ENCODE results near the gene TWNK. TPM values are rescaled to one million over a fixed set of nuclear protein-coding genes. Genes with fewer than 3 reads are reported as not detected.

TWNK gene
- total RNA-seq, 1 experiment from 2014 or later: 14.5 TPM

DNA sequence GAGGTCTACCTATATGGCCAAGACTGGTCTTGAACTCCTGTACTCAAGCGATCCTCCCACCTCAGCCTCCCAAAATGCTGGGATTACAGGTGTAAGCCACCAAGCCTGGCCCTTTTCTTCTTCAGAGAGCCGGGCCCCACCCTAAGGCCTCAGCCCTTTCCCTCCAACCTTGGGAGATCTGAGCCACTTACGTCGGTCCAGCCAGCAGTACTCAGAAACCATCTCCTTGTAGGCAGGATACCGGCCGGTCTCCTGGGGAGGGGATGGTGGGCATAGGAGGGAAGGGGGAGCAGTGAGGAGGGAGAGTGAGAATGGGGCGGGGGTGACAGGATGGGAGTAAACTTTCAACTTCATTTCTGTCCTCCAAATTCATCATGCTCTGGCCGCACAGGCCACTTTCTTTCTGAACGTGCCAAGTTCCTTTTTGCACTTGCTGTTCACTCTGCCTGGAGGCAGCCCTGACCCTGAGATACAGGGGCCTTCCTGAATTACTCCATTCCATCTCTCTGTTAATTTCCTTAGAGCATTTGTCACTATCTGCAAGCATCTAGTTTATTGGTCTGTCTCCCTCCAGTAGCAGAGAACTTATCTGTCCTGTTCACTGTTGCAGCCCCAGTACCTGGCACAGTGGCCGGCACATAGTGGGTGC is 33.2 kb downstream of the TWNK start:
- H3K4me2 ChIP-seq (ENCODE audit: low read depth, low read length, poor library complexity, severe bottlenecking): no peak overlapping the region
- no peaks in the 10 kb centered on the region for H3K9me3 ChIP-seq (ENCODE audit: low read length)
- peaks cover 38% of the 10 kb centered on the region for H3K4me1 ChIP-seq (ENCODE audit: low read length)
- no peaks in the 10 kb centered on the region for H3K36me3 ChIP-seq (ENCODE audit: insufficient read depth, low read length)
- H3K9me2 ChIP-seq (replicated peaks; ENCODE audit: insufficient read depth, low read length): no peaks in the 10 kb centered on the region
- DNase-seq: no peak
- H3K9ac ChIP-seq (ENCODE audit: low read length): no peak overlapping the region
- no peaks in the 10 kb centered on the region for H3K27me3 ChIP-seq (ENCODE audit: low read length)
- no peak overlapping the region for H2AFZ ChIP-seq (ENCODE audit: low read length)
- H3K4me3 ChIP-seq (ENCODE audit: low read length): no peak overlapping the region
- H3K27ac ChIP-seq (ENCODE audit: low read length): no peak overlapping the region
- H3K79me2 ChIP-seq (ENCODE audit: low read length): no peaks in the 10 kb centered on the region
- no peaks in the 10 kb centered on the region for H4K20me1 ChIP-seq (ENCODE audit: insufficient read depth, low read depth, low read length)

DNA sequence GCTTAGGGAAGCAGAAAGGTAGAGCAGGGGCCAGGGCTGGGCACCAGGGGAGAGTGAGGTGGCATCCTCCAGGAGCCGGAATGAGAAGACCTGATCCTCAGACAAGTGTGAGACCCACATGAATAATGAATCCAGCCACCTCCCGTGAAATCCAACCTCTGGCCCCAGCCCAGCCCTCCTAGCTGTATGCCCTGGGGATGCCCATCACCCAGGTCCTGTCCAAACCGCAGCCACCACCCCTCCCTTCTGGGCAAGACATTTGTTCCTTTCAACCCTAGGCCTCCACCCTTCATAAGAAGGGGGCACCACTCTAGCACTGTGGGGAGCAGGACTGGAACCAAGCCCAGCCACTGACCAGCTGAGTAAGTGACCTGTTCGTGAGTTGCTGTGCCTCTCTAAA is 33.9 kb downstream of the TWNK start:
- H3K36me3 ChIP-seq (ENCODE audit: insufficient read depth, low read length): no peaks in the 10 kb centered on the region
- H3K79me2 ChIP-seq (ENCODE audit: low read length): no peaks in the 10 kb centered on the region
- no peaks in the 10 kb centered on the region for H3K27me3 ChIP-seq (ENCODE audit: low read length)
- H2AFZ ChIP-seq (ENCODE audit: low read length): no peak overlapping the region
- no peaks in the 10 kb centered on the region for H4K20me1 ChIP-seq (ENCODE audit: insufficient read depth, low read depth, low read length)
- H3K4me3 ChIP-seq (ENCODE audit: low read length): no peak overlapping the region
- H3K9ac ChIP-seq (ENCODE audit: low read length): no peak overlapping the region
- peaks cover 31% of the 10 kb centered on the region for H3K4me1 ChIP-seq (ENCODE audit: low read length)
- H3K4me2 ChIP-seq (ENCODE audit: low read depth, low read length, poor library complexity, severe bottlenecking): no peak overlapping the region
- no peaks in the 10 kb centered on the region for H3K9me3 ChIP-seq (ENCODE audit: low read length)
- no peak overlapping the region for H3K27ac ChIP-seq (ENCODE audit: low read length)
- no peaks in the 10 kb centered on the region for H3K9me2 ChIP-seq (replicated peaks; ENCODE audit: insufficient read depth, low read length)
- DNase-seq: no peak

DNA sequence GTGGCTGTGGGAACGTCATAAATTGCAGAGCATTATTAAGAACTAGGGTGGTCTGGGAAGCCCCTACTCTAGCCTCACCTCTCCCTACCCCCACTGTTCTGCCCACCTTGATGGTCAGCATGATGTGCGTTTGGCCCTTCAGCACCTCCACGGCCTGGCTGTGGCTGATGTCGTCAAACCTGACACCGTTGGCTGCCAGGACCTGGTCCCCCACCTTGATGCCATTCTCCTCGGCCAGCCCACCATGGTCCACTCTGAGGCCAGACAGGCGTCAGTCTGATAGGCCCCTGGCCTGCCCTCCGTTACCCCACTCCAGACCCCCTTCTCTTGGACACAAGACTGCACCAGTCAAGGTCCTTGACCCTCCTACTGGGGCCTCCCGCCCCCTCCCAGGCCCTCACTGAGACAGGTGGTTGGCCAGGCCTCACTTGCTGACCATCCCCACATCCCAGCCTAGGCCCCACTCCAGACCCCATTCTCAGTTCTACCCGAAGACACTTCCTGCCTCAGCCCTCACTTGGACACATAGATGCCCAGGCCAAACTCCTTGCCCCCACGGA is 34.4 kb downstream of the TWNK start:
- H3K9ac ChIP-seq (ENCODE audit: low read length): no peak overlapping the region
- H3K4me3 ChIP-seq (ENCODE audit: low read length): no peak overlapping the region
- no peaks in the 10 kb centered on the region for H3K79me2 ChIP-seq (ENCODE audit: low read length)
- no peak overlapping the region for H3K27ac ChIP-seq (ENCODE audit: low read length)
- no peaks in the 10 kb centered on the region for H3K27me3 ChIP-seq (ENCODE audit: low read length)
- H3K9me2 ChIP-seq (replicated peaks; ENCODE audit: insufficient read depth, low read length): no peaks in the 10 kb centered on the region
- no peaks in the 10 kb centered on the region for H3K36me3 ChIP-seq (ENCODE audit: insufficient read depth, low read length)
- H3K4me2 ChIP-seq (ENCODE audit: low read depth, low read length, poor library complexity, severe bottlenecking): no peak overlapping the region
- no peak overlapping the region for H2AFZ ChIP-seq (ENCODE audit: low read length)
- no peaks in the 10 kb centered on the region for H4K20me1 ChIP-seq (ENCODE audit: insufficient read depth, low read depth, low read length)
- H3K4me1 ChIP-seq (ENCODE audit: low read length): peaks cover 26% of the 10 kb centered on the region
- no peak for DNase-seq
- H3K9me3 ChIP-seq (ENCODE audit: low read length): no peaks in the 10 kb centered on the region

DNA sequence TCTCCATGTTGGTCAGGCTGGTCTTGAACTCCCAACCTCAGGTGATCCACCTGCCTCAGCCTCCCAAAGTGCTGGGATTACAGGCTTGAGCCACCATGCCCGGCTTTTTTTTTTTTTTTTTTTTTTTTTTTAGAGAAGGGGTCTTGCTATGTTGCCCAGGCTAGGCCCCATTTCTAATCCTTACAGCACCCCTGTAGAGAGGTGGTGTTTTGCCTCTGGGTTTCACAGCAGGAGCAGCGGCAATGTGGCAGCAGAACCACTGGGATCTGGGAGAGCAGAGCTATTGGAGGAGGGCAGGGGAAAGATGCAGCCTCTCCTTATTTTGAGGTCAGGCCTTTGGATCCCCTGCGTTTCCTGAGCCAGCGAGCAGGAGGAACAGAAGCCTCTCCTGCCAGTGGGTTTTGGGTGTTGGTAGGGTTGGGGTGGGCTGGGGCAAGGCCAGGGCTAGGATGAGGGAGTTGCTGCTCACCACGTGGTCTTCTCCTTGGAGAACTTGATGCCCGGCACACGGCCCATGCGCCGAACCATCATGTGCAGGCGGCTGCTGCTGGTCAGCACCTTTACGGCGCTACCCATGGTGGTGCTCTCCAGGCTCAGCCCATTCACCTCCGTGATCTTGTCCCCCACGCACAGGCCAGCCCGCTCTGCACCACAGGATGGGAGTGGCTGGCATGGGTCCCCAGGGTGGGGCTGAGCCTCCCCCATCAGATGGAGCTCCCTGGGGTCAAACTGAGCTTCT is 35.8 kb downstream of the TWNK start:
- H4K20me1 ChIP-seq (ENCODE audit: insufficient read depth, low read depth, low read length): no peaks in the 10 kb centered on the region
- H3K4me1 ChIP-seq (ENCODE audit: low read length): peaks cover 12% of the 10 kb centered on the region
- no peaks in the 10 kb centered on the region for H3K36me3 ChIP-seq (ENCODE audit: insufficient read depth, low read length)
- no peaks in the 10 kb centered on the region for H3K9me2 ChIP-seq (replicated peaks; ENCODE audit: insufficient read depth, low read length)
- no peaks in the 10 kb centered on the region for H3K27me3 ChIP-seq (ENCODE audit: low read length)
- no peak overlapping the region for H3K4me3 ChIP-seq (ENCODE audit: low read length)
- H3K4me2 ChIP-seq (ENCODE audit: low read depth, low read length, poor library complexity, severe bottlenecking): no peak overlapping the region
- H3K9me3 ChIP-seq (ENCODE audit: low read length): no peaks in the 10 kb centered on the region
- no peak for DNase-seq
- no peak overlapping the region for H2AFZ ChIP-seq (ENCODE audit: low read length)
- no peak overlapping the region for H3K9ac ChIP-seq (ENCODE audit: low read length)
- H3K27ac ChIP-seq (ENCODE audit: low read length): no peak overlapping the region
- H3K79me2 ChIP-seq (ENCODE audit: low read length): no peaks in the 10 kb centered on the region

GRCh38 chr10:101027106-101027720 is 39.9 kb downstream of the TWNK start:
- Histone ChIP-seq H3K9me3 (ENCODE audit: low read length) (no peaks in the 10 kb centered on the region), H4K20me1 (ENCODE audit: insufficient read depth, low read depth, low read length) (0 out of 2 replicates have a peak, but pooled peaks cover 4% of the 10 kb centered on the region), H3K9me2 (replicated peaks; ENCODE audit: insufficient read depth, low read length) (no peaks in the 10 kb centered on the region), H3K4me1 (ENCODE audit: low read length) (peaks cover 21% of the 10 kb centered on the region), H3K27me3 (ENCODE audit: low read length) (no peaks in the 10 kb centered on the region), H3K27ac (ENCODE audit: low read length) (no peak overlapping the region), H3K9ac (ENCODE audit: low read length) (no peak overlapping the region), H3K36me3 (ENCODE audit: insufficient read depth, low read length) (no peaks in the 10 kb centered on the region), H3K4me3 (ENCODE audit: low read length) (no peak overlapping the region), H2AFZ (ENCODE audit: low read length) (no peak overlapping the region), H3K79me2 (ENCODE audit: low read length) (no peaks in the 10 kb centered on the region), H3K4me2 (ENCODE audit: low read depth, low read length, poor library complexity, severe bottlenecking) (no peak overlapping the region)
- no peak for DNase-seq

- Histone ChIP-seq H3K4me1 (ENCODE audit: low read length) (peaks cover 29% of the 10 kb centered on the region), H3K79me2 (ENCODE audit: low read length) (no peaks in the 10 kb centered on the region), H3K36me3 (ENCODE audit: insufficient read depth, low read length) (no peaks in the 10 kb centered on the region), H3K9me2 (replicated peaks; ENCODE audit: insufficient read depth, low read length) (no peaks in the 10 kb centered on the region), H3K27ac (ENCODE audit: low read length) (no peak overlapping the region), H3K27me3 (ENCODE audit: low read length) (no peaks in the 10 kb centered on the region), H2AFZ (ENCODE audit: low read length) (no peak overlapping the region), H3K9ac (ENCODE audit: low read length) (no peak overlapping the region), H3K4me2 (ENCODE audit: low read depth, low read length, poor library complexity, severe bottlenecking) (no peak overlapping the region), H3K4me3 (ENCODE audit: low read length) (no peak overlapping the region), H3K9me3 (ENCODE audit: low read length) (no peaks in the 10 kb centered on the region), H4K20me1 (ENCODE audit: insufficient read depth, low read depth, low read length) (0 out of 2 replicates have a peak, but pooled peaks cover 4% of the 10 kb centered on the region)
- no peak for DNase-seq
These were observed 41.3 kb downstream of the TWNK start for GRCh38 chr10:101028446-101029337.

GRCh38 chr10:101029520-101030295 is 42.4 kb downstream of the TWNK start:
- H3K4me1 ChIP-seq (ENCODE audit: low read length): peaks cover 29% of the 10 kb centered on the region
- H3K36me3 ChIP-seq (ENCODE audit: insufficient read depth, low read length): no peaks in the 10 kb centered on the region
- H3K27ac ChIP-seq (ENCODE audit: low read length): no peak overlapping the region
- no peaks in the 10 kb centered on the region for H3K27me3 ChIP-seq (ENCODE audit: low read length)
- H3K4me3 ChIP-seq (ENCODE audit: low read length): no peak overlapping the region
- H4K20me1 ChIP-seq (ENCODE audit: insufficient read depth, low read depth, low read length): 0 out of 2 replicates have a peak, but pooled peaks cover 4% of the 10 kb centered on the region
- no peaks in the 10 kb centered on the region for H3K79me2 ChIP-seq (ENCODE audit: low read length)
- no peak overlapping the region for H3K9ac ChIP-seq (ENCODE audit: low read length)
- DNase-seq: no peak
- H3K9me3 ChIP-seq (ENCODE audit: low read length): no peaks in the 10 kb centered on the region
- H3K4me2 ChIP-seq (ENCODE audit: low read depth, low read length, poor library complexity, severe bottlenecking): no peak overlapping the region
- no peak overlapping the region for H2AFZ ChIP-seq (ENCODE audit: low read length)
- no peaks in the 10 kb centered on the region for H3K9me2 ChIP-seq (replicated peaks; ENCODE audit: insufficient read depth, low read length)
